Left lung (tissue), 10 donors: Measurements from ENCODE around the gene IDI1. TPM values are rescaled to one million over a fixed set of nuclear protein-coding genes. Genes with fewer than 3 reads are reported as not detected.

Experiments used
- ATAC-seq: fragments of 200-7000 bp; cut with Tn5 transposase; one replicate; pipeline ENCODE4 v1.9.1; 2020; ENCODE audit warnings: moderate library complexity
- DNase-seq, 4 donors: peaks; one replicate each; pipeline ENCODE4 v3.0.0-alpha.2; 2013 to 2020
- H3K27ac ChIP-seq, 2 donors: fragments of 200-600 bp; sonication (generic) in 1 of 2; one replicate each; pipeline versions ENCODE4 v1.5.0 to v1.8.0; 2020 to 2021
- H3K27me3 ChIP-seq, 2 donors: fragments of 200-600 bp; sonication (generic) in 1 of 2; one replicate each; pipeline versions ENCODE4 v1.5.0 to v1.8.0; 2020 to 2021
- H3K36me3 ChIP-seq, 2 donors: fragments of 200-600 bp; sonication (generic) in 1 of 2; one replicate each; pipeline versions ENCODE4 v1.5.0 to v1.8.0; 2020 to 2021
- H3K4me1 ChIP-seq, 2 donors: fragments of 200-600 bp; one replicate each; pipeline ENCODE4 v1.8.0; 2021
- H3K4me3 ChIP-seq, 2 donors: fragments of 200-600 bp; sonication (generic) in 1 of 2; one replicate each; pipeline versions ENCODE4 v1.5.0 to v1.8.0; 2020 to 2021; ENCODE audit warnings: mild to moderate bottlenecking in 1 of 2
- H3K9me3 ChIP-seq, 2 donors: fragments of 200-600 bp; sonication (generic) in 1 of 2; one replicate each; pipeline versions ENCODE4 v1.5.0 to v1.8.0; 2020 to 2021
- CTCF ChIP-seq, 2 donors: fragments of 200-600 bp; sonication (generic) in 1 of 2; IDR thresholded peaks; one replicate each; pipeline versions ENCODE4 v1.5.0 to v1.8.0; 2021; ENCODE audit warnings: antibody characterized with exemption in 2 of 2
- intact Hi-C, 2 donors: fragments of 100-400 bp; cut with DNase I; formaldehyde crosslinking; loops; one replicate each; pipeline versions ENCODE4 v1.11.2 to v1.14.2; 2022
- polyA plus RNA-seq, 6 donors: library from polyadenylated mRNA; unstranded; fragments of 120-200 nt; gene quantifications; one replicate each; pipeline ENCODE4 v1.2.1, GENCODE V29; 2013; ENCODE audit not compliant: insufficient read length in 6 of 6
- total RNA-seq, 2 donors: library from RNA; stranded (reverse); fragmentation: NEBNext Ultra II Directional; extraction: Animal tissue kit (Norgen Biotek cat#: 25700); gene quantifications; one replicate each; pipeline ENCODE4 v1.2.1, GENCODE V29; 2021
- donor health status: DM: no; HTN: yes; CAD: no.
- donor health status: DM: no; HTN: no; CAD: no.

Gene IDI1
- total and polyA plus RNA-seq, 8 donors, result 43.7 to 101 (median 62.6) TPM

GRCh38 chr10:1064964-1065247 is 16.0 kb upstream of the IDI1 start:
- intact Hi-C loops, result no loop called here
- H3K27me3 ChIP-seq, result no peaks in the 10 kb centered on the region
- H3K4me3 ChIP-seq, result no peak overlapping the region
- ATAC-seq (no peak), DNase-seq (no peak)
- peaks cover 0 to 61% of the 10 kb centered on the region in 2 donors for H3K4me1 ChIP-seq
- no peak for TF ChIP-seq CTCF (IDR thresholded peaks at IDR 0.05)
- peak overlapping the region in 1 of 2 donors; percentile 70 for H3K27ac ChIP-seq
- peaks cover 0 to 5% of the 10 kb centered on the region in 2 donors for H3K36me3 ChIP-seq
- H3K9me3 ChIP-seq, result no peaks in the 10 kb centered on the region

DNA sequence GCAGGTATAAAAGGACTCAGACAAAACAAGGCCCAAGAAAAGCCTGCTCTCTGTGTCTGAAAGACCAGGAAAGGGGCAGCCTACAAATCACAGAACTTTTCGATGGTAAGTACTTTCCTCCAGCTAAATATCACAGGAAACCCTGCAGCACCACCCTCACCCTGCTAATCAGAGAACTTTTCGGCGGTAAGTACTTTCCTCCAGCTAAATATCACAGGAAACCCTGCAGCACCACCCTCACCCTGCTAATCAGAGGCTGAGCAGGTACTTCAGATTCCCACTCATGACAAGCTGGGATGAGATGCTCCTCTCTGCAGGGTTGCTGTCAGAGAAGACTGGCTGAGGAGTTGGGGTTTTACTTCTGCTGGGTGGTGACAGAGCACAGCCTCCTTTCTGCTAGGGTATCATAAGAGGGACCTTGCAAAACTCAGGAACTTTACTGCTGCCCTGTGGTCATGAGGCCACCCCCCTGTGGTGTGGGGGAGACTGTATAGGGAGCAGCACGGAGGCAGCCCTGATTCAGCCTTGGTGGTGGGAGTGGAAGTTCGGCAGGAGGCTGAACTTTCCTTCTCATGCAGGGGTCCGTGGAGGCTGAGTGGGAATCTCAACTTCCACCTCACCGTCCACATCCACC is 14.4 kb upstream of the IDI1 start:
- peaks cover 0 to 61% of the 10 kb centered on the region in 2 donors for H3K4me1 ChIP-seq
- no peaks in the 10 kb centered on the region for H3K9me3 ChIP-seq
- peak overlapping the region in 1 of 2 donors; percentile 70 for H3K27ac ChIP-seq
- ATAC-seq (no peak), DNase-seq (no peak)
- intact Hi-C loops, result no loop called here
- peaks cover 0 to 5% of the 10 kb centered on the region in 2 donors for H3K36me3 ChIP-seq
- no peak for TF ChIP-seq CTCF (IDR thresholded peaks at IDR 0.05)
- H3K27me3 ChIP-seq, result no peaks in the 10 kb centered on the region
- no peak overlapping the region for H3K4me3 ChIP-seq

DNA sequence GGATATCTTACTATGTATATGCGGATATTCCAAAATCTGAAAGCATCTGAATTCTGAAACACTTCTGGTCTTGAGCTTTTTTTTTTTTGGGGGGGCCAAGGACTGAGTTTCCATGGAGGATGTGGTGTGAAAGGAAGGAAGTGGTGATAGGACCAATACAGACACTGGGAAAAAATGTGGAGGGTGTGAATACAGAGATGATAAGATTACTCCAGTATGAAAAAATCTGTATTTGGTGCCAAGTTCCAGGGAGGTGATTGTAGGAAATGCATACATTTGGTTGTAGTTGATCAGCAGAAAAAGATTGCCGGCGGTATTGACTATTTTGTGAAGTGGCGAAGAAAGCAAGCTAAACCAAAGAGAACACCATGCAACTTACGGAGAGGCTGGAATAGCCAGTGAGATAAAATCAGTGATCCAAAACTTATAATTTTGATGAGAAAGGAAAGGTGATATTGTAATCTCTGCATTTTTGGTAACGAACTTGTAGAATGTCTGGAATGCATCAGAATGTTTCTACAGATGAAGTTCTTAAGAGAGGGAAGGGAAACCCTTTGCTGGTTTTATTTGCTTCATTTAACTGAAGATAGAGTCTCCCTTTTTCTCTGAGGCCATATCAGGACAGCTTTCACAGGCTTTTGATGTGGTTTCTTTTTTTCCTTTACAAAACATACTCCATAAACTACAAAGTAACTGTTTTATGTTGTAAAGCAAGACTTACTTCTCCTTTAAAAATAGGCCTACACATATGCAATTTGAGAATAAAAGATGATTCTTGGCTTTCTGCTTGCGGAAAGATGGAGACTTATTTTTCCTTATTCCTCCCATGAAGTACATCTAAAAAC is 13.2 kb upstream of the IDI1 start:
- ATAC-seq, result no peak
- Histone ChIP-seq H3K4me1 (peaks cover 0 to 72% of the 10 kb centered on the region in 2 donors), H3K4me3 (no peak overlapping the region), H3K9me3 (no peaks in the 10 kb centered on the region), H3K27me3 (no peaks in the 10 kb centered on the region), H3K36me3 (peaks cover 0 to 5% of the 10 kb centered on the region in 2 donors), H3K27ac (peak overlapping the region in 1 of 2 donors; percentile 70)
- intact Hi-C loops, result no loop called here
- TF ChIP-seq CTCF (IDR thresholded peaks at IDR 0.05), result no peak
- DNase-seq, result no peak

DNA sequence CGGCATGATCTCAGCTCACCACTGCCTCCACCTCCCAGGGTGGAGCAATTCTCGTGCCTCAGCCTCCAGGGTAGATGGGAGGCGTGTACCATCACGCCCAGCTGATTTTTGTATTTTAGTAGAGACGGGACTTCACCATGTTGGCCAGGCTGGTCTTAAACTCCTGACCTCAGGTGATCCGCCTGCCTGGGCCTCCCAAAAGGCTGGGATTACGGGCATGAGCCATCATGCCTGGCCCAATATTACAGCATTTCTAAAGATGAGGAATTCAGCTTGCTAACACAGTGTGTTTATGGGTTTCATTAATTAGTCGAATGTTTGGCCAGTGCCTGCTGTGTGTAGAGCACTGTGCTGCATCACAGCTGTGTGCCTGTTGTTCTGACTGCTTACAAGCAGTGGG is 11.0 kb upstream of the IDI1 start:
- ATAC-seq, result no peak

More for the DNA sequence above, 11.0 kb upstream of the IDI1 start:
- Histone ChIP-seq H3K4me1 (peaks cover 2 to 78% of the 10 kb centered on the region in 2 donors), H3K4me3 (no peak overlapping the region), H3K27ac (no peak overlapping the region), H3K36me3 (peaks cover 0 to 5% of the 10 kb centered on the region in 2 donors), H3K9me3 (no peaks in the 10 kb centered on the region), H3K27me3 (no peaks in the 10 kb centered on the region)
- intact Hi-C loops, result no loop called here
- no peak for TF ChIP-seq CTCF (IDR thresholded peaks at IDR 0.05)
- no peak for DNase-seq
